ENCODE results near the gene BBX.

BBX gene

GRCh38 chr3:107522510-107523288, at the start of gene BBX:
TSS of gene BBX (plus strand) at chr3:107522962. CDS start at chr3:107710461, 187,499 bp downstream.
- DNase-seq: peak; percentile 94

GRCh38 chr3:107476462-107476861, 46.3 kb upstream of the BBX start:
- DNase-seq: no peak

DNA sequence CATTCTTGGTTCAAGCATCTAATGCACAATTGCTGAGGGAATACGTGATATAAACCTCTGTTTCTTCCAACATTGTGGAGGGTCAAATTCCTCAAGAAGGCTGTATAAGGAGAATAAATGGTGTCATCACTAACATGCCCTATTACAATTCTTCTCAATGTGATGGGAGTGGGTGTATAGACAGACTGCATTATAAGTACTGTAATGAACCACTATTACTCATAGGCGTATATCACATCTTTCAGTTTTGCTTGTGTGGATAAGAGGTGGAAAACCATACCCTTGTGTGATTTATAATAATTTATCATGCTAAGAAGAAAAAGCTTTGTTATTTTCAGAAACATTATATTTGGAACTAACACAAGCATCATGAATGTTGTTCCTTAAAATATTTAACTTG, 35.3 kb upstream of the BBX start:
- no peak for DNase-seq

DNA sequence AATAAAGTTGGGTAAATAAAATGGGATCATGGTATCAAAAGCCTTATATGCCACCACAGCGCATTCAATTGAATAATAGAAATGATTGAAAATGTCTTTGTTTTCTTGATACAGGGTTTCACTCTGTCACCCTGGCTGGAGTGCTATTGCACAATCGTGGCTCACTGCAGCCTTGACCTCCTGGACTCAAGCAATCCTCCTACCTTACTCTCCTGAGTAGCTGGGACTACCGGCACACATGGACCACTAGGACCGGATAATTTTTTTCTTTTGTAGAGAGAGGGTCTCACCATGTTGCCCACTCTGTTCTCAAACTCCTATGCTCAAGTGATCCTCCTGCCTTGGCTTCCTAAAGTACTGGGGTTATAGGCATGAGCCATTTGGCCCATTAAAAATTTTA, 33.8 kb upstream of the BBX start:
- no peak for DNase-seq

- no peak for DNase-seq
These were observed 29.6 kb upstream of the BBX start for GRCh38 chr3:107493134-107493533.

DNA sequence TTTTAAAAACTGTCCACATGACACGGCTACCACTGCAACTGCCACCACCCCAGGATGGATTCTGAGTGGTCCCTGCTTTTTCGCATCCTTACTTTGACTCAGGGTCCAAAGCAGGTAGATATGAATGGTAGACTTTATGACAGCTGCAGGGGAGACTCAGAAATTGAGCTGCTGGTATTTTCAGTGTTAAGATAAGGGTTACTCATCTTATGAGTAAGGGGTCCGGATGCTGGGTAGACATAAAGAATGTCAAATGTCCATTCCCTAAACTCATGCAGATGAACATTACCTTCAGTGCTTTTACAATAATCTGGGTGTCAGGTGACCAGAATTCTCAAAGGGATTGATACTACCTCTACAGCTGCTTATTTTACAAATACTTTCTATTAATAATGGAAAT, 25.9 kb upstream of the BBX start:
- no peak for DNase-seq

GRCh38 chr3:107498646-107499045, 24.1 kb upstream of the BBX start:
- DNase-seq: no peak

GRCh38 chr3:107506458-107506857, 16.3 kb upstream of the BBX start:
- DNase-seq: peak in 1 of 2 experiments; percentile 20

- DNase-seq: no peak
These were observed 14.4 kb upstream of the BBX start for GRCh38 chr3:107508331-107508730.

- no peak for DNase-seq
These were observed 10.7 kb upstream of the BBX start for GRCh38 chr3:107512108-107512507.

GRCh38 chr3:107514453-107514852, 8.3 kb upstream of the BBX start:
- DNase-seq: no peak

DNA sequence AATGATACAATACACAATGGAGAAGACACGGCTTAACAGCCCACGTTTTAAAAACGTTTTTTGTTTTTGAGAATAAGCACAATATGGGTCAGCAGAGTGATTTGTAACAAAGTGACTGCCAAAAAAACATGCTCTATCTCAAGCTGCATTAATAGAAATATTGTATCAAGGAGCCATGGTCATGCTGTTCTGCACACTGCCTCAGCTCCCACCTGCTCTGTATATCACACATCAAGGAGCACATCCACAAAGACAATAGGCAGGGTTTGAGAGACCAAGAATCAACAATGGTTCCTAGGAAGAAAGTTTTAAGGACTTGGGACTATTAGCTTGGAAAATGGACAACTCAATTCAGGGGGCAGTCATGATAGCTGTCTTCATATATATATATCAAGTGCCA, 6.3 kb upstream of the BBX start:
- DNase-seq: no peak

- no peak for DNase-seq
These were observed 2.2 kb upstream of the BBX start for GRCh38 chr3:107520535-107520934.

- no peak for DNase-seq
These were observed 1.2 kb upstream of the BBX start for GRCh38 chr3:107521469-107522059.

DNA sequence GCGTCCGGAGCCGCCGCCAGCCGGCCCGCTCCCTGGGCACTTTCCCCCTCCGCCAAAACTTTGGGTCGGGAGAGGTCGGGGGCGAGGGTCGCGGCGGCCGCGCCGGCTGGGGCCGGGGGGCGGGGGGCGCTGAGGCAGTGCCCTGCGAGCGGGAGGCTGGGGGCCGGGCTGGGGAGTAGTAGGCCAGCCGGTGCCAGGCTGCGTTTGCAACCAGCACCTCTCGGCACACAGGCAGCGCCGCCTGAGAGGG, 452 bp downstream of the BBX start:
- no peak for DNase-seq

DNA sequence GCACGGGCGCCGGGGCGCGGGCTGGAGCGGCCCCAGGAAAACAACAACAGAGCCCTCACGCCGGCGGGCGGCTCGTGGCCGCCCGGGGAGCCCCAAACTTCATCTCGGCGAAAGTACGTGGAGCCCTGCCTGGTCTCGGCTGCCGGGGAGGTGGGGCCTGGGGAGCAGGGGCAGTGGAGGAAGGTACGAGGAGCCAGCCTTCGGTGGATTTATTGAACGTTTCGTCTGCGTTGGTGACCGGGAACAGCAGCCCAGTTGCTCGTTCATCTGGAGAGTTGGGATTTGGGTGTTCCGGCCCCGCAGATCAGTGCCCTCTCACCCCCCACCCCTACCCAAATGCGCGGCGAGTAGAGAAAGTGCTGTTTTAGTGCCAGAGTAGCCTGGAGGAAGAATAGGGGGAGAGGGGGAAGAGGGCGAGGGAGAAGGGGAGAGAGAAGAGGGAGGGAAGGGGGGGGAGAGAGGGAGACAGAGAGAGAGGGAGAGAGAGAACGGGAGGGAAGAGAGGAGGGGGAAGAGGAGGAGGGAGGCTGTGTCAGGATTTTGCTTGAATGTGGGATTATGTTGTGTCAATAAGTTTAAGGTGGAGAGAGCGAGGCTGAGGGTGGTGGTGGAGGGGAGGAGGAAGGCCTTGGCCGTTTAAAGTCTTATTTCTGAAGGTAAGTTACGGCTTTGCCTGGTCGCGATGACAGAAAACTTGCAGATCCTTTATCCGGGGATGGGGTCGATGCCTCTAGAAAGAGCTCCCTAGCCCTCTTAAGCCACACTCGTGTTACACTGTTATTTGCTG, 970 bp downstream of the BBX start:
- DNase-seq: peak; percentile 31 to 51

DNA sequence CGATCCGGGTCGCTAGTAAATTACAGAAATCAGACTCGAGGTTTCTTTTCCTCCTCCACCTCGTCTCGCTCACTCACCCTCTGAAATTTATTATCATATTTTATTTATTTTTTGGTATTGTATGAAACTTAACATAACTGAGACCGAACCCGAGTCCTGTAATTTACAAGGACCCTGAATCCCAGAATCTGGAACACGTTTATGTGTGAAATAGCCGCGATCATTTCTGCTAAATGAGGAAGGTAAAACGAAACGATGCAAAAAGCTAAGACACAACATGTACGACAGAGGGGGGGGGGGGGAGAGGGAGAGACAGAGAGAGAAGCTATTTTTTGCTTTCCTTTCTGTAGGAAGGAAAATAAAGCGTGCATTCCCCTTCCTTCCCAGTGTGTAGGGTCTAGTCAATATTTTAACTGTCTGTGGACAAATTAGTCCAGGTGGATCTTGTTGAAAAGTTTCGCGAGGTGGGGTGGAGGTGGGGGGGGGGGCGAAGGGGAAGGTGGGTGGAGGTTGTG, 1.6 kb downstream of the BBX start:
- DNase-seq: peak; percentile 31 to 43

- DNase-seq: peak; percentile 26 to 56
These were observed 2.3 kb downstream of the BBX start for GRCh38 chr3:107524841-107525643.

DNA sequence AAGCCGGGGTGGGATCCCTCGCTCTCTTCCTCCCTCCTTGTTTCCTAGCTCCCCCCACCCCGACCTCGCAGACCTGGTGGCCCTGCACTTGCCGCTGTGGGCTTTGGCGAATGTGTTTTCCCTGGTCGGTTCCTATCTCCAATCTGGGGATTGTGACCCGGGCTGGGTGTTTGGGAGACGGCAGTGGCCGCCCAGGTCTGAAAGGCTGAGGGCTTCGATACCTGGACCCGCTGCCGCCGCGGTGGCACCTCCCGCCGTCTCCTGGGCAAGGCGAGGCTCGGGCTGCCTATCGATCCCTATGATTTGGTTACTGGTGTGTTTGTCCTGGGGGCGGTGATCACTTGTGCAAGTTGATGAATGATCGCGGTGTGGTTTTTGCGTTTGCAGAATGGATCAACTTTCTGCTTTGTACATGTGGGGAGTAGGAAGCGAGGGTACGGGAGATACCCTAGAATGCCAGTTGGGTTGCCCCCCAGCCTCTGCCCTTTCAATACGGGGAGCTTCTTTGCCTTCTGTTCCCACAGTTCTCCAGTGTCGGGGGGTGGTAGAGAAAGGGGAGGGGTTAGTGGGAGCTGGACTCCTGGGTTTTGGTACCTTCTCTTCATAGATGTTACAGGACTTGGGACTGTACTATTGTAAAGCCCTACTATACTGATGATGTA, 3.0 kb downstream of the BBX start:
- no peak for DNase-seq

- DNase-seq: no peak
These were observed 9.2 kb downstream of the BBX start for GRCh38 chr3:107531917-107532469.

- DNase-seq: no peak
These were observed 18.1 kb downstream of the BBX start for GRCh38 chr3:107540857-107541256.

DNA sequence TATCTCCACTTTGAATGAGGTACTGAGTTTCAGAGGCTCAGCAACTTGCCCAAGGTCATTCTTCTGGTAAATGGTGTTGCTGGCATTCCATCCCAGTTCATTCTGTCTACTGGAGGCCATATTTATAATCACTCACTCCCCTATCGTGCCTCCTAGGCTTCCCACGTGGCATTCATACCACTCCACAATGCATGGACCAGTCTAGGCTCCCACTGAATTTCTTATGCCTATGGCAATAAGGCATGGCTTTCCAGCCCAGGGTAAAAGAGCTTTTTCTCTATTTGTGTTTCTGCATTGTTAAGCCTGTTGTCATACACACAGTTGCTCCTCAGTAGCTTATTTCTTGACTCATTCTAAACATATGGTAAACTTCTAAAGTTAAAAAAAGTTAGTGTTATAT, 19.9 kb downstream of the BBX start:
- no peak for DNase-seq
